GM18511 (cell line): Measurements from ENCODE around the gene HDAC10.
A peak's percentile ranks its signal among the peaks of the same experiment; 100 is the strongest.

Experiments
- ATAC-seq: cut with Tn5 transposase; IDR thresholded peaks from one replicate; pipeline ENCODE4 v1.9.1; 2021; ENCODE audit warnings: mild to moderate bottlenecking, moderate library complexity; ENCODE audit not compliant: unreplicated experiment

HDAC10 gene

GRCh38 chr22:50244420-50245213, 6.4 kb downstream of the HDAC10 start, which contains the start of gene TUBGCP6:
TUBGCP6 (minus strand) TSS chr22:50245023; CDS start chr22:50244459, 564 bp downstream.
- peak; percentile 84 for ATAC-seq

- no peak for ATAC-seq
Measured at GRCh38 chr22:50243685-50244419, 7.2 kb downstream of the HDAC10 start.

- ATAC-seq, result no peak
Measured at GRCh38 chr22:50242406-50242949, 8.6 kb downstream of the HDAC10 start.

GRCh38 chr22:50238755-50239154, 12.3 kb downstream of the HDAC10 start:
- no peak for ATAC-seq

GRCh38 chr22:50236731-50237409, 14.2 kb downstream of the HDAC10 start:
- ATAC-seq, result no peak

- no peak for ATAC-seq
Measured at GRCh38 chr22:50233223-50233622, 17.8 kb downstream of the HDAC10 start.

- no peak for ATAC-seq
Measured at GRCh38 chr22:50232481-50233151, 18.4 kb downstream of the HDAC10 start.

- no peak for ATAC-seq
Measured at GRCh38 chr22:50229370-50229769, 21.7 kb downstream of the HDAC10 start.

- ATAC-seq, result no peak
Measured at GRCh38 chr22:50228366-50228765, 22.7 kb downstream of the HDAC10 start.

- no peak for ATAC-seq
Measured at GRCh38 chr22:50227579-50228215, 23.4 kb downstream of the HDAC10 start.

- no peak for ATAC-seq
Measured at GRCh38 chr22:50226875-50227165, 24.2 kb downstream of the HDAC10 start.

GRCh38 chr22:50226063-50226874, 24.8 kb downstream of the HDAC10 start:
- no peak for ATAC-seq

- no peak for ATAC-seq
Measured at GRCh38 chr22:50225200-50225969, 25.7 kb downstream of the HDAC10 start.

- ATAC-seq, result no peak
Measured at GRCh38 chr22:50224071-50224470, 27.0 kb downstream of the HDAC10 start.

GRCh38 chr22:50222508-50222907, 28.6 kb downstream of the HDAC10 start:
- ATAC-seq, result no peak

- no peak for ATAC-seq
Measured at GRCh38 chr22:50221410-50222300, 29.4 kb downstream of the HDAC10 start.

GRCh38 chr22:50220603-50221409, 30.3 kb downstream of the HDAC10 start:
- no peak for ATAC-seq
